ENCODE results near the gene YWHAG. TPM values are rescaled to one million over a fixed set of nuclear protein-coding genes. Genes with fewer than 3 reads are reported as not detected.
"Not testable (repeated sequence)": the region's sequence is repeated elsewhere in the genome, so short reads cannot be mapped to it uniquely, and the experiment has no call there.

The YWHAG gene
- total RNA-seq, 1 donor from 2014 or later = 190 TPM

GRCh38 chr7:76368190-76368589 lies 9.4 kb upstream of the YWHAG start:
- H4K20me1 ChIP-seq (ENCODE audit: low read depth) = no peaks in the 10 kb centered on the region
- H3K4me3 Mint-ChIP-seq = no peak overlapping the region
- peaks cover 13% of the 10 kb centered on the region for H3F3A ChIP-seq (ENCODE audit: low read depth)
- H3K27ac Mint-ChIP-seq = no peak overlapping the region
- no peak overlapping the region for H3K4me3 ChIP-seq
- peaks cover 11% of the 10 kb centered on the region for H3K27me3 Mint-ChIP-seq (ENCODE audit: insufficient read depth, low read depth)
- TF ChIP-seq EZH2 (IDR thresholded peaks at IDR 0.05) = no peak
- TF ChIP-seq CTCF (IDR thresholded peaks at IDR 0.05) = no peak
- TF ChIP-seq EZH2phosphoT487 (IDR thresholded peaks at IDR 0.05) = no peak
- H3K9me3 Mint-ChIP-seq = no peaks in the 10 kb centered on the region
- peaks cover 12% of the 10 kb centered on the region for H3K4me1 ChIP-seq
- no peak overlapping the region for H3K4me2 ChIP-seq
- no peak overlapping the region for H3K9ac ChIP-seq
- H3K9me3 ChIP-seq (ENCODE audit: low read depth) = no peaks in the 10 kb centered on the region
- no peak overlapping the region for H2AFZ ChIP-seq (replicated peaks)
- no peaks in the 10 kb centered on the region for H3K79me2 ChIP-seq (ENCODE audit: low read depth)
- DNase-seq (ENCODE audit: low spot score) = no peak
- no peaks in the 10 kb centered on the region for H3K36me3 Mint-ChIP-seq
- no peaks in the 10 kb centered on the region for H3K36me3 ChIP-seq
- peaks cover 19% of the 10 kb centered on the region for H3K4me1 Mint-ChIP-seq
- H3K27me3 ChIP-seq = no peaks in the 10 kb centered on the region
- no peak overlapping the region for H3K27ac ChIP-seq

- H3K4me1 Mint-ChIP-seq = peaks cover 28% of the 10 kb centered on the region
- no peak overlapping the region for H3K9ac ChIP-seq
- no peaks in the 10 kb centered on the region for H3K27me3 ChIP-seq
- no peaks in the 10 kb centered on the region for H4K20me1 ChIP-seq (ENCODE audit: low read depth)
- H3K4me3 ChIP-seq = no peak overlapping the region
- no peaks in the 10 kb centered on the region for H3K36me3 Mint-ChIP-seq
- no peaks in the 10 kb centered on the region for H3K79me2 ChIP-seq (ENCODE audit: low read depth)
- H3K9me3 Mint-ChIP-seq = no peaks in the 10 kb centered on the region
- H3K36me3 ChIP-seq = no peaks in the 10 kb centered on the region
- H3K27ac Mint-ChIP-seq = peak overlapping the region; percentile 95
- H3K4me3 Mint-ChIP-seq = peak overlapping the region; percentile 3
- peaks cover 17% of the 10 kb centered on the region for H3K4me1 ChIP-seq
- H3K4me2 ChIP-seq = peak overlapping the region; percentile 39
- H3F3A ChIP-seq (ENCODE audit: low read depth) = peaks cover 13% of the 10 kb centered on the region
- peak overlapping the region; percentile 81 for H2AFZ ChIP-seq (replicated peaks)
- TF ChIP-seq EZH2phosphoT487 (IDR thresholded peaks at IDR 0.05) (no peak), EZH2 (IDR thresholded peaks at IDR 0.05) (no peak), CTCF (IDR thresholded peaks at IDR 0.05) (no peak)
- H3K9me3 ChIP-seq (ENCODE audit: low read depth) = no peaks in the 10 kb centered on the region
- no peak for DNase-seq (ENCODE audit: low spot score)
- no peak overlapping the region for H3K27ac ChIP-seq
- peaks cover 7% of the 10 kb centered on the region for H3K27me3 Mint-ChIP-seq (ENCODE audit: insufficient read depth, low read depth)
Observed at GRCh38 chr7:76364198-76364584, 5.4 kb upstream of the YWHAG start.

- not testable (repeated sequence) for H3K9ac ChIP-seq, H3K36me3 Mint-ChIP-seq
Observed at GRCh38 chr7:76363754-76364153, 5.0 kb upstream of the YWHAG start.

GRCh38 chr7:76359978-76360638 lies 1.3 kb upstream of the YWHAG start:
- Histone ChIP-seq H3K27ac (peak overlapping the region; percentile 47), H3K4me2 (peak overlapping the region; percentile 79), H2AFZ (replicated peaks) (peak overlapping the region; percentile 38), H3K4me3 (peak overlapping the region; percentile 97), H3K9me3 (ENCODE audit: low read depth) (no peaks in the 10 kb centered on the region), H3K4me1 (peaks cover 38% of the 10 kb centered on the region), H3K36me3 (peaks cover 12% of the 10 kb centered on the region), H3K9ac (no peak overlapping the region), H3K79me2 (ENCODE audit: low read depth) (peaks cover 37% of the 10 kb centered on the region), H4K20me1 (ENCODE audit: low read depth) (peaks cover 31% of the 10 kb centered on the region), H3K27me3 (no peaks in the 10 kb centered on the region), H3F3A (ENCODE audit: low read depth) (peaks cover 21% of the 10 kb centered on the region)
- Mint-ChIP-seq H3K36me3 (peaks cover 12% of the 10 kb centered on the region), H3K27me3 (ENCODE audit: insufficient read depth, low read depth) (peaks cover 2% of the 10 kb centered on the region), H3K27ac (peak overlapping the region; percentile 91), H3K9me3 (peaks cover 6% of the 10 kb centered on the region), H3K4me3 (peak overlapping the region; percentile 89), H3K4me1 (peaks cover 39% of the 10 kb centered on the region)
- TF ChIP-seq EZH2 (IDR thresholded peaks at IDR 0.05) = no peak
- no peak for DNase-seq (ENCODE audit: low spot score)

More at GRCh38 chr7:76363754-76364153, 5.0 kb upstream of the YWHAG start:
- H3K4me3 Mint-ChIP-seq; H3K9me3 Mint-ChIP-seq; H3K9me3 ChIP-seq (ENCODE audit: low read depth); DNase-seq (ENCODE audit: low spot score); H4K20me1 ChIP-seq (ENCODE audit: low read depth); H3K27me3 Mint-ChIP-seq (ENCODE audit: insufficient read depth, low read depth); H3K27me3 ChIP-seq; H3K27ac ChIP-seq; H3K79me2 ChIP-seq (ENCODE audit: low read depth); H3K36me3 ChIP-seq; H3K4me3 ChIP-seq: not testable (repeated sequence)
- H2AFZ ChIP-seq (replicated peaks) = peak overlapping the region; percentile 81
- H3K4me1 ChIP-seq = peaks cover 17% of the 10 kb centered on the region
- H3K4me1 Mint-ChIP-seq = peaks cover 28% of the 10 kb centered on the region
- H3K4me2 ChIP-seq = peak overlapping the region; percentile 39
- H3F3A ChIP-seq (ENCODE audit: low read depth) = peaks cover 13% of the 10 kb centered on the region
- peak overlapping the region; percentile 95 for H3K27ac Mint-ChIP-seq

All from neural progenitor cell (in vitro differentiated cells).